Thoracic aorta (tissue), 2 donors: ENCODE measurements around the gene CRTC1. TPM values are rescaled to one million over a fixed set of nuclear protein-coding genes. Genes with fewer than 3 reads are reported as not detected.
A peak's percentile ranks its signal among the peaks of the same experiment; 100 is the strongest.

Source experiments
- ATAC-seq: fragments of 150-250 bp; one replicate; pipeline ENCODE4 v1.8.0; 2017; ENCODE audit warnings: low read depth; ENCODE audit not compliant: insufficient number of reproducible peaks, low FRiP score
- DNase-seq: peaks from one replicate; pipeline ENCODE4 v3.0.0-alpha.2; 2020; ENCODE audit warnings: low spot score
- H3K27ac ChIP-seq, 2 donors: fragments of 200-600 bp; sonication (generic); 1 replicate in 1 of 2; 2 replicates in 1 of 2; pipeline ENCODE4 v1.5.1; 2016; ENCODE audit warnings: mild to moderate bottlenecking in 2 of 2, moderate library complexity in 2 of 2
- H3K27me3 ChIP-seq: fragments of 200-600 bp; sonication (generic); replicated peaks from 2 replicates; pipeline ENCODE4 v1.6.0; 2016; ENCODE audit warnings: mild to moderate bottlenecking; ENCODE audit not compliant: insufficient read depth
- H3K36me3 ChIP-seq: fragments of 200-600 bp; sonication (generic); one replicate; pipeline ENCODE4 v1.5.1; 2016
- H3K4me1 ChIP-seq, 2 donors: fragments of 200-600 bp; sonication (generic); 1 replicate in 1 of 2; 2 replicates in 1 of 2; pipeline versions ENCODE4 v1.5.1 to v1.6.0; 2016; ENCODE audit warnings: low read depth in 2 of 2, mild to moderate bottlenecking in 1 of 2; ENCODE audit not compliant: control insufficient read depth in 1 of 2
- H3K4me3 ChIP-seq: fragments of 200-600 bp; sonication (generic); 2 replicates; pipeline ENCODE4 v1.5.1; 2016; ENCODE audit warnings: mild to moderate bottlenecking
- H3K9me3 ChIP-seq: fragments of 200-600 bp; sonication (generic); 2 replicates; pipeline ENCODE4 v1.5.1; 2016
- total RNA-seq, 2 donors: library from RNA; depleted of rRNA; stranded (reverse); fragments of >200 nt; gene quantifications; one replicate each; pipeline versions ENCODE4 v1.1.0 to v1.2.3, GENCODE V29; 2016
- TF ChIP-seq, protein P1 (sequence below): fragments of 200-600 bp; sonication (generic); IDR thresholded peaks from one replicate; pipeline ENCODE4 v1.5.1; 2019; ENCODE audit warnings: antibody characterized with exemption

The CRTC1 gene
- total RNA-seq, 2 donors from 2014 or later: 8.7 to 11.2 TPM

DNA sequence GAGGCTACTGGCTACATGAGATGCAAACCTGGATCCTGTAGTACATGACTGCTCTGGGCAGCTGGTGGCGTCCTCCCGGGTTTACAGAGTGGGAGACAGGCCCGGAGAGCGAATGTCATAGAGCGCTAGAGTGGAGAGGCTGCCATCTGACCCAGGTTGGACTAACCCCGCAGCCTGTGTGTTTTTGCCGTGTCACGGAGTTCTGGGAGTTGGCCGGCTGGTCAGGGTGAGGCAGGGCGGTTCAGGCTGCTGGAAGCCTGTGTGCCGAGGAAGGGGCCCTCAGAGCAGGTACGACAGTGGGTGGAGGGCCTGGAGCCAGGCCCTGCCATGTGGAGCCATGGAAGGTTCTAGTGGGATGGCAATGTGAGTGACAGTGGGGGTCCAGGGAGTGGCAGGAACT lies 12.5 kb downstream of the CRTC1 start:
- Histone ChIP-seq H3K4me1 (peaks cover 7 to 10% of the 10 kb centered on the region in 2 donors), H3K27ac (no peak overlapping the region), H3K36me3 (no peaks in the 10 kb centered on the region), H3K9me3 (no peaks in the 10 kb centered on the region), H3K4me3 (no peak overlapping the region), H3K27me3 (no peaks in the 10 kb centered on the region)
- ATAC-seq: no peak
- DNase-seq: no peak
- TF ChIP-seq, protein P1, sequence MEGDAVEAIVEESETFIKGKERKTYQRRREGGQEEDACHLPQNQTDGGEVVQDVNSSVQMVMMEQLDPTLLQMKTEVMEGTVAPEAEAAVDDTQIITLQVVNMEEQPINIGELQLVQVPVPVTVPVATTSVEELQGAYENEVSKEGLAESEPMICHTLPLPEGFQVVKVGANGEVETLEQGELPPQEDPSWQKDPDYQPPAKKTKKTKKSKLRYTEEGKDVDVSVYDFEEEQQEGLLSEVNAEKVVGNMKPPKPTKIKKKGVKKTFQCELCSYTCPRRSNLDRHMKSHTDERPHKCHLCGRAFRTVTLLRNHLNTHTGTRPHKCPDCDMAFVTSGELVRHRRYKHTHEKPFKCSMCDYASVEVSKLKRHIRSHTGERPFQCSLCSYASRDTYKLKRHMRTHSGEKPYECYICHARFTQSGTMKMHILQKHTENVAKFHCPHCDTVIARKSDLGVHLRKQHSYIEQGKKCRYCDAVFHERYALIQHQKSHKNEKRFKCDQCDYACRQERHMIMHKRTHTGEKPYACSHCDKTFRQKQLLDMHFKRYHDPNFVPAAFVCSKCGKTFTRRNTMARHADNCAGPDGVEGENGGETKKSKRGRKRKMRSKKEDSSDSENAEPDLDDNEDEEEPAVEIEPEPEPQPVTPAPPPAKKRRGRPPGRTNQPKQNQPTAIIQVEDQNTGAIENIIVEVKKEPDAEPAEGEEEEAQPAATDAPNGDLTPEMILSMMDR: no peak

DNA sequence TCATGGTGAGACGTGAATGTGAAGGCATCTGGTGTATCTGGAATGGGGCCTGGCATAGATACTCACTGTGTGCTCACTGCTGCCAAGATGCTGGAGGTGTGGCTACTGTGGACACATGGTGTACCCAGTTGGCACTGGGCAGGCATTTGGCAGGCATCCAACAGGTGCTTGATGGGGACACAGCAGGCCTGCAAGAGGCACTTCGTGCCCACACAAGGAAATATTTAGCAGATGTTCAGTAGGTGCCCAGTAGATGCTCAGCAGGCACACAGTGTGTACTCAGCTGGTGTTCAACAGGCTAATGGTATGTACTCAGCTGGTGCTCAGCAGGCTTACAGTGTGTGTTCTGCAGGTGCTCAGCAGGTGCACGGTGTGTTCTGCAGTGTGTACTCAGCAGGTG lies 14.2 kb downstream of the CRTC1 start:
- H3K4me3 ChIP-seq: no peak overlapping the region
- H3K9me3 ChIP-seq: no peaks in the 10 kb centered on the region
- H3K36me3 ChIP-seq: no peaks in the 10 kb centered on the region
- ATAC-seq: no peak
- H3K27ac ChIP-seq: no peak overlapping the region
- no peak for DNase-seq
- TF ChIP-seq, protein P1: no peak
- peaks cover 12 to 15% of the 10 kb centered on the region in 2 donors for H3K4me1 ChIP-seq
- H3K27me3 ChIP-seq: no peaks in the 10 kb centered on the region

DNA sequence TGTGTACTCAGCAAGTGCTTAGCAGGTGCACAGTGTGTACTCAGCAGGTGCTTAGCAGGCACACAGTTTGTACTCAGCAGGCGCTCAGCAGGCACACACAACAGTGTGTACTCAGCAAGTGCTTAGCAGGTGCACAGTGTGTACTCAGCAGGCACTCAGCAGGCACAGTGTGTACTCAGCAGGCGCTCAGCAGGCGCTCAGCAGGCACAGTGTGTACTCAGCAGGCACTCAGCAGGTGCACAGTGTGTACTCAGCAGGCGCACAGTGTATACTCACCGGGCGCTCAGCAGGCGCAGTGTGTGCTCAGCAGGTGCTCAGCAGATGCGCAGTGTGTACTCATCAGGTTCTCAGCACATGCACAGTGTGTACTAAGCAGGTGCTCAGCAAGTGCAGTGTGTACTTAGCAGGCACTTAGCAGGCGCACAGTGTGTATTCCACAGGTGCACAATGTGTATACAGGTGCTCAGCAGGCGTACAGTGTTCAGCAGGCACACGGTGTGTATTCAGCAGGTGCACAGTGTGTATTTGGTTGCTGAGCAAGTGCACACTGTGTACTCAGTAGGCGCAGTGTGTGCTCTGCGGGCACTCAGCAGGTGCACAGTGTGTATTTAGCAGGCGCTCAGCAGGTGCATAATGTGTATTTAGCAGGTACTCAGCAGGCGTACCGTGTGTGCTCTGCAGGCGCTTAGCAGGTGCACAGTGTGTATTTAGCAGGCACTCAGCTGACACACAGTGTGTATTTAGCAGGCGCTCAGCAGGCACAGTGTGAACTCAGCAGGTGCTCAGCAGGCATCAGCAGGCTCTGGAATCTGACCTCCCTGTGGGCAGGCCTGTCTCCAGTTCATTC lies 15.1 kb downstream of the CRTC1 start:
- ATAC-seq: no peak
- Histone ChIP-seq H3K9me3 (no peaks in the 10 kb centered on the region), H3K27me3 (no peaks in the 10 kb centered on the region), H3K36me3 (no peaks in the 10 kb centered on the region), H3K4me1 (peaks cover 12 to 15% of the 10 kb centered on the region in 2 donors), H3K4me3 (no peak overlapping the region), H3K27ac (no peak overlapping the region)
- TF ChIP-seq, protein P1: no peak
- DNase-seq: no peak

DNA sequence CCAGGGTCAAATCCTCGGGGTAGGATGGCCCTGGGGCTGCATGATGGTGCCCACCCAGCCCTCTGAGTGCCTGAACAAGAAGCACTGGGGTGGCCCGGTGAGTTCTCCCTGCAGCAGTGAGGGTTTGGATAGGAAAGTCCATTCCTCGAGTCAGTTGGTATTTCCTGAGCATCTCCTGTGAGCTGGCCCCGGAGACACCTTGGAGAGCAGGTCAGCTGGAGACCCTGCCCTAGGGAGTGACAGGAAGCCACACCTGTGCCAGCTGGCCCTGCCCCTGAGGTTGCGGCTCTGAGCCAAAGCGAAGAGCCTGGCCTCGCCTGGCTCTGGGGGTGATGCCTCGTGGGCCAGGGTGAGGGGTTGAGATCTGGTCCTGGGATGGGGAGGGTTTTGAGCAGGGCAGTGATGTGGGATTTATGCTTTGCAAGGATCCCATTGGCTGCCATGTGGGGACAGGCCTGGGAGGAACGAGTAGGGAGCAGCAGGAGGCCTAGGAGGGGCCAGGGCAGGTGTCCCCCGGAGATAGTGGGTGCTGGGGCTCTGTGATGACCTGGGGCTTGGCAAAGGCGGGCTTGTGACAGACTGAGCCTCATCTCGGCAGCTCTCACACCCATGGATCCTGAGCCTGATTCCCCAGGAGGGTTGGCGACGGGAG lies 16.0 kb downstream of the CRTC1 start:
- no peaks in the 10 kb centered on the region for H3K27me3 ChIP-seq
- TF ChIP-seq, protein P1: no peak
- H3K4me3 ChIP-seq: no peak overlapping the region
- no peaks in the 10 kb centered on the region for H3K36me3 ChIP-seq
- peaks cover 12 to 15% of the 10 kb centered on the region in 2 donors for H3K4me1 ChIP-seq
- peak overlapping the region; percentile 66 to 74 for H3K27ac ChIP-seq
- ATAC-seq (no peak), DNase-seq (no peak)
- no peaks in the 10 kb centered on the region for H3K9me3 ChIP-seq

DNA sequence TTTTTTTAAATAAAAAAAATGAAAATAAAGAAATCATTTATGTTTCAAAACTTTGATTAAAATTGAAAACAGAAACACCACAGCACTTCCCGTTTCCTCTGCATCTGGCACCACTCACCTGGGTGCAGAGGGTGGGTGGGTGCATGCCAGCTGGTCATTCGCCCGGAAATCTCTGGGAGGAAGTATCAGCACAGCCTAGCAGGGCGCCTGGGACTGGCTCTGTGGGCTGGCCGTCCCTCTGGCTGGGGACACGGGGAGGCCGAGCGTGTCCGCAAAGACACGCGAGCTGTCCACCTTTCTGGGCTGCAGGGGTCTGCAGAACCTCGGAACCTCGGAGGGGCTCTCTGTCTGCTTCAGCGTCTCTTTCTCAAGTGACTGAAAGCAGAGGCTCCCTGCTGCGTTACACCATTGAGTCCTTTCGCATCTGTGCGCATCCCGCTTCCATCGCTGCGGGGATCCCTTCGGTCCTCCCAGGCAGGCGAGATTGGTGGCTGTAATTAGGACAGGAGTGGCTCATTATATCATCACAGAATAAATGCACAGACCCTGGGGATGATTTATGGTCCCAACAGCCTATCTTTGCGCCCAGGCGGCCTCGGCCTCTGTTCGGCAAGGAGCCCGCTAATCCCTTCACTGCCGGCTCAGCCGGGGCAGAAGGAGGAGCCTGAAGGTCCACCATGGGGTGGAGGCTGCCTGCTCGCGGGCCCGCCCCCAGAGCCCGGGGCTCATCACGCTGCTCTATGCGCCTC lies 17.2 kb downstream of the CRTC1 start:
- H3K4me1 ChIP-seq: peaks cover 12 to 15% of the 10 kb centered on the region in 2 donors
- H3K9me3 ChIP-seq: no peaks in the 10 kb centered on the region
- ATAC-seq (no peak), DNase-seq (no peak)
- TF ChIP-seq, protein P1: no peak
- H3K27me3 ChIP-seq: no peaks in the 10 kb centered on the region
- H3K27ac ChIP-seq: peak overlapping the region; percentile 66 to 74
- H3K36me3 ChIP-seq: no peaks in the 10 kb centered on the region
- H3K4me3 ChIP-seq: peak overlapping the region; percentile 81
